ENCODE measurements around the gene ABR.

Gene ABR

DNA sequence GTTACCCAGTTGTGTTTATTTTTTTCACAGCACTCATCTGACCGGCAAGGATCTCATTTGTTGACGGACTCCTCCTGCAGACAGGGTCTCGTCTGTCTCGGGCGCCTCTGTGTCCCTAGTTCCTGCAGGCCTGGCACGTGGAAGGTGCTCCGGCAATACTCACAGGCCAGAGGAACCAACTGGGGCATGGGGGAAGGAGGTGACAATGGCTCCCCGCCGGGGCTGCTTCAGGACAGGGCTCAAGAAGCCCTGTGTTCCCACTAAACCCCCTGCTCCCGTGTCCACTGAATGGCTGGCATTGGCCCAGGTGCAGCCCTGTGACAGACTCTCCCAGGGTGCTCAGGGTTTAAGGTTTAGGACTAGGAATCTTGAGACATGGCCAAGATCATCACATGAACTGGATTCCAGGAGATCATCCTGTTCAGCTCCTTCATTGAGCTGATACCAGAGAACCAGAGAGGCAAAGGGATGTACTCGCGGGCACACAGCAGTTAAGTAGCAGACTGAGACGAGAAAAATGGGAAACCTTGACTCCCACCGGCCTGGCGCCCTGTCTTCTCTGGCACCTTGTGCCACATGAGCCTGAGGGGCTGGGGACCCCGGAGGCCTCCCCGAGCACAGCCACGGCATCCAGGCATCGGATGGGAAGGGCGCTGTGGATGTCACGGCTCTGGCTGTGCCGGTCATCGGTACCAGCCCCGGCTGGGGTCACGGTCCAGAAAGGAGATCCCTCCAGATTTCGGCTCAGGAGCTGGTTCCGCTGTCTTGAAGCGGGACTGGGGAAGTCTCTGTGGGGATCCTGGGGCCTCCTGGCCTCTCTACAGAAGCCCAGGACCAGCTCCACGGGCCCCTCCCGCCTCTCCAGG is 153.8 kb downstream of the ABR start:
- DNase-seq, result no peak

DNA sequence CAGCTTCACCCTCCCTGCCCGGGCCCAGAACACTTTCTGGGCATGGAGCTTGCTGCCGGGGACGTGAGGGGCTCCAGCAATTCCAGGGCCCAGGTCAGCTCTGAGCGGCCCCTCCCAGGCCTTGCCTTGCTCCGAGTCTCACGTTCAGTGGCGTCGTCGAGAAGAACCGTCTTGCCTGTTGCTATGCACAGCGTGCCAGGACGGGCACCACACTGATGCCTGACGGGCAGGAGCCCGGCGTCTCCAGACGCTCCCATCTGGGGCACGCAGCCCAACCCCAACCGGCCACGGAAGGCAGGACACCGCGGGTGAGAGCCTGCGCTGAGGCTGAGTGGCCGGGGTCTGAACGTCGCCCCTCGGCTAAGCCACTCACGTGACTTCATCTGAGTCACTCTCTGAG is 155.7 kb downstream of the ABR start:
- DNase-seq, result no peak

DNA sequence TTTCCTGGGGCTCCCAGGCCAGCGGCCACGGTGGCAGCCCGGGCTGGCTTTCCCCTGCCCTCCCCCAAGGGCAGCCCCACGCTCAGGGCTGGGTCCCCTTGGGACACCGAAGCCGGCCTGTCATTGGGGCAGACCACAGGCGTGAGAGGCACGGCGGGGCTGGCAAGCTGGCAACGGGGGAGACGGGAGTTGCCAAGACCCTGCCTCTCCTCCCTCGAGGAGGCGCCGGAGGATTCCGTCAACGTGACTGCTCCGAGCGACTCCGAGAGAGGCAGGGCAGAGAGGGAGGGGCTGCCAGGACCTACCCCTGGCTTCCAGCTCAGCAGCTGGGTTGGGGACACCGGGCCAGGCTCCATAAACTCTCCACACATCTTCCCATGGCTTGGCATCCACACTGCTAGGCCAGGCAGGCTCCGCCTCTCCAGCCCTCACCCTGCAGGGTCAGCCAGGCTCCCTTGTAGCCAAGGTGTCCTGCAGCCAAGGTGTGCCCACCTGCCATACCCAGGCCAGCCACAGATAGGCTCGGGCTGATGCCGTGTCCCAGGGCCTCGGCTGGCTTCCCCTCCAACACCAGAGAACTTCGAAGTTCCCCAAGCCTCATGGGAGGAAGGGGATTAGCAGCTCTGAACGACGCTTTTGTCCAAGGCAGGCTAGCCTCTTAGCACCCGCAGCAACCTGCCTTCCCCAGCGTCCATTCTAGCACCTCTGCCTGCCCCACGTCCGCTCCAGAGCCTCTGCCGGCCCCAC is 157.3 kb downstream of the ABR start:
- no peak for DNase-seq

DNA sequence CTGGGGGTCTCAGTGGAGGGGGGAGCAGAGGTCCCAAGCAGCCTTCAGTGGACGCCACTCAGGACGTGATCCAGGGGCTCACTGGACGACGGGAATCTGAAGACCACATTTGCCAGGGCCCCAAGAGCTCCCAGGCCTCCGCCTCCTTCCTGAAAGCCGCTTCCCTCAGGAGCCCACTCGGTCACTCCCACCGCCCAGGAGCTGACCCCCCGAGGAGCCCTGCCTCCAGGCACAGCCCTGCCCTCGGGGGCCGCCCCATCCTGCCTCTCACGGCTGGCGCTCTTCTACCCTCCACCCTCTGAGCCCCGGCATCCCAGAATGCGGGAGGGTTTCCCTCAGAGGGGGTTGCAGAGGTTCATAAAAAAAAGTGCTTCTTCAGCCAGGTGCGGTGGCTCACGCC is 158.6 kb downstream of the ABR start:
- DNase-seq, result no peak

DNA sequence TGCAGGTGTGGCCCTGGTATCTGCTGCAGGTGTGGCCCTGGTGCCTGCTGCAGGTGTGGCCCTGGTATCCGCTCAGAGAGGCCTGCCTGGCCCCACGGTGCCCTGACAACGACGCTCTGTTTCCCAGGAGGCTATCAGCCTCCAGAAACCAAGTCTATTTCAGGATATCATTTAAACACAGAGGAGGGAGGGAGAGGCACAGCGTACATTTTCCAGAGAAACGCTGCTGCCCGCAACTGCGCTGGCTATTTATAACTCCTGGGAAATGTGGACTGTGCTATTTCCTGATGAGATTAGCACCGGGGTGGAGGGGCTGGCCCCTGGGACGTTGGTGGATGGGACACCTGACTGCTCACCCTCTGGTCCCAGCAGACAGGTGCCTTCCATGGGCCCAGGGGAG is 160.3 kb downstream of the ABR start:
- no peak for DNase-seq

DNA sequence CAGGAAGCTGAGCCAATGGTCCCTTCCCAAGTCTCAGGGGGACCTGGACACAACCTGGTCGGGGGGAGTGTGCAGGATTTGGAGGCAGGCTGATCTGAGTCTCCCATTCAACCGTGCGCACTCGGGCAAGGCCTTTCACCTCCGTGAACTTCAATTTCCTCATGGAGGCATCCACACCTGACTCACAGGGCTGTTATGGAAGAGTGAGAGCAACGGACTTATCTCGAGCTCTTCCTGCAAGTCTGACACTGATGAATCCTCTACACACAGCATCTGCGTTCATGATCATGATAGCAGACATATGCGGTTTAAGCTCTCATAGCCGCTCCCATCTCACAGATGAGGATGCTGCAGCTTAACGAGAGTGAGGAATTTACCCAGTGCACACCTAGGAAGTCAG is 161.2 kb downstream of the ABR start:
- DNase-seq, result no peak

DNA sequence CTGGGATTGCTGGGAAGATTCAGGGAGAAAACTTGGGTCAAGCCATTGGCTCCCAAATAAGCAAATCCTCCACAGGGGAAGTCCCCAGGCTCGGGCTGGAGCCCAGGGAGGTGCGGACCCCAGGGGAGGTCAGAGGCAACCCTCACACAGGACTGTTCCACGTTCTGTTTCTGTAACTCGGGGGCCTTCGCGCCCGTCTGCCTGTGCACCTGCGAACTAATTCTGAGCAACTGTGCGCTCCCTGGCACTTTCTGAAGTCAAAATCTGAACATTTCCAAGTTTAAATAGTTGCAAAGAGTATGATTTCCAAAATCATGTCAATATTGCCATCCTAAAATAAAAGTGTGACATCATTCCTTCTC is 166.1 kb downstream of the ABR start:
- no peak for DNase-seq

DNA sequence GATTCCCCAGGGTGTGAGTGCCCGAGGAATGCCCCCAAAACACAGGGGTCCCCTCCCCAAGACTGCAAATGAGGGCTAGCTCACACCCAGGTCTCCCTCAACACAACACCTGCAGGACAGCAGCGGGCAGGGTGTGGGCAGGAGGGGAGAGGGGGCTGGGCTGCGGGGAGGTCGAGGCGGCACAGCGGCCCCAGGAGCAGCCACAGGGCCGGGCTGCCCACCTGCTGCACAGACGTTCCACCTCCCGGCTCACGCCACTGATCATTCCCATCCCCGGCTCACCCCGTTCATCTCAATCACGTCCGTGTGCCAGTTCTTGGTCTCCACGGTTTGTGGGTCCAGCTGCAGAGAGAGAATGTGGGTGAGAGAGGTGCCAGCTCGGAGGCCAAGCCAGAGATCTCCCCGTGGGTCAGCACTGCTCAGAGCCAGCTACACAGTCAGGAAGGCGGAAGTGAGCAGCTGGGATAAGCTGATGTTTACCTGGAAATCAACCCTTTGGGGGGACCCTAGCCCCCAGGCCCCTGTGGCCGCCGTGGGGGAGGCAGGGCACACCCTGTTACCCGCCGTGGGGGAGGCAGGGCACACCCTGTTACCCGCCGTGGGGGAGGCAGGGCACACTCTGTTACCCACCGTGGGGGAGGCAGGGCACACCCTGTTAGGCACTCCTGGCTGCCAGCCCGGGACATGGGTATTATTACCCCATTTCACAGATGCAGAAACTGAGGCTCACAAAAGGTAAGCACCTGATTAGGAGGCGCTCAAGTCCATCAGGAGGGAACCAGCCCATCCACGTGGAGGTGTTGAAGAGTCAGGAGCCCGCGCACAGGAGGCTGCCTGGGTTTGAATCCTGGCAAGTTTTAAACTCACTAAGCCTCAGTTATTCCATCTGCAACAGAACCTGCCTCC is 166.7 kb downstream of the ABR start:
- no peak for DNase-seq

DNA sequence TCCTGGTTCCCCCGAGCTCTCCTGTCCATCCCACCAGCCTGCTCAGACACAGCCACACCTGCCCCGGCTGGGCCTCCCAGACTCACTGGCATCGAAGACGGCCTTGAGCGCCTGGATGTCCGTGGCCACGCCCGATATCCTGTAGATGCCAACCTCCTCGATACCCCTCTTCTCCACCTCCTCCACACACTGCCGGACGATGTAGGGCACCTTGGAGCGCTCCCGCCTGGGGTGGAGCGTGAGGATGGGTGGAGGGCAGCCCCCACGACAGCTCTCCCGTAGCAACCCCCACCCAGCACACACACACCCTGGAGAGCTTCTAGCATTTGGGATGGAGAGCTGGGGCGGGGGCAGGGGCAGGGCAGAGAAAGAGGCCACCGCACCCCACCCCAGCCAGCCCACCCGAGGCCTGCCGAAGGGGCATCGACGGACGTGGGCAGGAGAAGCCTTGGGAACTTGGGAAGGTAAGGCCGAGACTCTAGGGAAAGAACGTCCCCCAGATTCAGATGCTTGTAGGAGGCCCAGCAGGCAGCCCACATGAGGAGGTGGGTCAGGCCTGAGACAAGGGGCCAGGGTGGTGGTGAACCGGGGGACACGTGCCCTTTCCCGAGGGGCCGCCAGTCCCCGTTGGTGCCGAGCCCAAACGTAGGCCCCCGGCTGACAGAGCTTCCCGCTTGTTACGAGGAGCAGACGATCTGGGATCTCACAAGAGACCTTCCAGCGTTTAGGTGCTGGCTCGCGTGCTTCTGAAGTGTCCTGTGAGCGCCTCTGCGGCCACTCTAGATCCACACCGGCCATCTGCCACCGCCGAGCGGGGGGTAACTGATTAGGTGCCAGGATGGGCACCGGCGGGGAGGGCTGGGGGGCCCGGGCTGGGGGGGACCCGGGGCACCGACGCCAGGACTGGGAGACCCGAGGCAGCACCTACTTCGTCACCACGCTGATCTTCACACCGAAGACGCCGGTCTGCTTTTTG is 167.7 kb downstream of the ABR start:
- DNase-seq, result no peak

DNA sequence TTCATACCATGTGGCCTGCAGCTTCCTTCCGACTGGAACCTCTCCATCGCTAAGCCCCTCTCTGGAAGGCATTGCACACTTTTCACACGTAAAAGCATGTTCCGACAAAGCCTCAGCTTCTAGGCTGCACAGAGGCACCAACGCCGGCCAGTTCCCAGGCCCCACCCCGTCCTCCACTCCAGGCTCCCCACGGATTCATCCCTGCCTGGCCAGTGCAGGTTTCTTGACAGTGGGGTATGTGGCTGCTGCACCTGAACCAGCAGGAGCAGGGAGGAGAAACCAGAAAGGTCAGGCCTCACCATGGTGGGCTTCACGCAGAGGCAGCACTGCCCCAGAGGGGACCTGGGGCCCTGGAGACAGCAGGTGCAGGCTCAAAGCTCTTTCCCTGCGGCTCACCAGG is 168.6 kb downstream of the ABR start:
- no peak for DNase-seq

DNA sequence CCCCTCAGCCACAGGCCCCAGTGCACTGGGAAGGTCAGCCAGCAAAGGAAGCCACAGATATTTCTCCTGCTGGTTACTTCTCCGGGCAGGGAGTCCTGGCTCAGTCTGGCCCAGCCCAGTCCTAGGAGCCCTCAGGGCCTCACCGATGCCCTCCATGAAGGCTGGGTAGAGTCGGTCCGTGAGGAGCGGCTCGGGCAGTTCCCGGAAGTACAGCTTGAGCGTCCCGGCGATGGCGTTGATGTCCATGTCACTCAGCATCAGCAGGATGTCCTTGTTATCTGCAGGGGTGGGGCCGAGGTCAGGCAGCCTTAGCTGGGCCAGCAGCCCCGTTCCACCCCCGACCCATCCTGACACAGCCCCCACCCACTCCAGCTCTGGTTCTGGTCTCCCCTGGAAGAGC is 169.2 kb downstream of the ABR start:
- DNase-seq, result no peak

DNA sequence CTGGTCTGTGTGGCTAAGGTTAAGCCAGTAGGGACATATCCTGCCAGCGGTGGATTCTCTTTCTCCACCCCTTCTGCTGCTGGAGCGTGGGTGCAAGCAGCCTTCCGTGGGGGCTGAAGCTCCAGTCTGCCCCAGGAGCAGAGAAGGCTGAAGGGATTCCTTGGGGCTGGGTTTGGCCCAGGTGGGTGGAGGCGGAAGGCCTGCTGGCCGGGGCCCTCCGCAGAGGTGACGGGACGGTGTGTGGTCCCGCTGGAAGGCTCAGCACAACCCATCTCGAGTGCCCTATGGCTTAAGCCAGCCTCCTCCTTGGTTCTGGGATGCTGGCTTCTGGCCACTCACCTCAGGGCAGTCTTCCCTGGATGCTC is 169.7 kb downstream of the ABR start:
- DNase-seq, result no peak

DNA sequence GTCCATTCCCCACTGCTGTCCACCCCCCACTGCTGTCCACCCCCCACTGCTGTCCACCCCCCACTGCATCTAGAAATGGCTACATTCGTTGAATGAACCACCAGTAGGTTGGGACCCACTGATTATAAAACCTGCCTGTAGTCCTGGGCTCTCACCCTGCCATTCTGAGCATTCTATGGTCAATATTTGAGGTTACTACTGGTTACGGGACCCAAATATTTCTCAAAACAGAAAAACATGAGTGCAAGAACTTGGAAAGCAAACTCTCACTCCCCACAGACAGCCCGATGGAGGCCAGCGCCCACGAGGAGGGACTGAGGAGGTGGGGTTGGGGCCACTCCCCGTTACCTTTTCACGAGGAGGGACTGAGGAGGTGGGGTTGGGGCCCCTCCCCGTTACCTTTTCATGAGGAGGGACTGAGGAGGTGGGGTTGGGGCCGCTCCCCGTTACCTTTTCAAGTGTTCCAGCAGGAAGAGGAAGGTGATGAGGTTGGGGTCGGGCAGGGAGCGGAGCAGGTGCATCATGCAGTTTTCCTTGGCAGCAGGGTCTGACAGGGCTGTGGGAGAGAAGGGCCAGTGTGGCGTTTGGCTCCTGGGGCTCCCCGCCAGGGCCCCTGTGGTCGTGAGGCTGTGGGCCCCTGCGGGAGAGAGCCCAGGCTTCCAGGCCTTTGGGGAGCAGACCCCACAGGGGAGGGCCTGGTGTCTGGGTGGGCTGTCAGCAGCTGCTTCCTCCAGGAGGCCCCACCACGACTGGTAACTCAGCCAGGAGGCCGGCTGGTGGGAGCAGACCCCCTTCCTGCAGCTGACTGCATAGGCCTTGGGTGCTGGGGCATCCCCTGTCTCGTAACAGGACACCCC is 170.3 kb downstream of the ABR start:
- no peak for DNase-seq

DNA sequence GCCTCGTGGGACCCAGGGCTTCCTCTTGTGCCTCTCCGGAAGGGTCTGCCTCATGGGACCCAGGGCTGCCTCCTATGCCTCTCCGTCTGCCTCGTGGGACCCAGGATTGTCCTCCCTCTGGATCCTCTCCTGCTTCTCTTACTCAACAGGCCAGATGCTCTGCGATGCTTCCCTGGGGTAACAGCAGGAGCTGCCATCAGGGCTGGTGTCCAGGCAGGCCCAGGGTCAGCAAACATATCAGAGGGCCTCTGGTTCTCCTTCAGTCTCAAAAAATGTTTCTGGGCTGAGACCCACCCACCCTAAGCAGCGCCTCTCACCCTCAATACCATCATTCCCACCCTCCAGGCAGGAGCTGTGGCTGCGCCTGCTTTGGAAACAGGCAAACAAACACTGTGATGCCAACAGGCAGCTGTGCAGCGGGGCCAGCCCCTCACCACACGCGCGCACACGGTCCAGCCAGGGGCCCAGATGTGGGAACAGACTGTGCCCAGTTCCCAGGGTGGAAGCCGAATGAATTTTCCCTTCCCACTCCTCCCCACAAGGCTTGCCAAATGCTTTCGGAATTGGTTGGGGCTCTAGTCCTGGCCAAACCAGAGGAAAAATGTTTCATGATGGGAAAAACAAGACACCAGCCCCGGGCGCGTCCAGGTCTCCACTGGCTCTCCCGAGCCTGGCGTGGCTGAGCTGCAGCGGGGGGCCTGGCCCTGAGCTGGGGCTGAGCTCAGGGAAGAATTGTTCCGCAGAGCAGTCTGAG is 171.6 kb downstream of the ABR start:
- DNase-seq, result no peak

DNA sequence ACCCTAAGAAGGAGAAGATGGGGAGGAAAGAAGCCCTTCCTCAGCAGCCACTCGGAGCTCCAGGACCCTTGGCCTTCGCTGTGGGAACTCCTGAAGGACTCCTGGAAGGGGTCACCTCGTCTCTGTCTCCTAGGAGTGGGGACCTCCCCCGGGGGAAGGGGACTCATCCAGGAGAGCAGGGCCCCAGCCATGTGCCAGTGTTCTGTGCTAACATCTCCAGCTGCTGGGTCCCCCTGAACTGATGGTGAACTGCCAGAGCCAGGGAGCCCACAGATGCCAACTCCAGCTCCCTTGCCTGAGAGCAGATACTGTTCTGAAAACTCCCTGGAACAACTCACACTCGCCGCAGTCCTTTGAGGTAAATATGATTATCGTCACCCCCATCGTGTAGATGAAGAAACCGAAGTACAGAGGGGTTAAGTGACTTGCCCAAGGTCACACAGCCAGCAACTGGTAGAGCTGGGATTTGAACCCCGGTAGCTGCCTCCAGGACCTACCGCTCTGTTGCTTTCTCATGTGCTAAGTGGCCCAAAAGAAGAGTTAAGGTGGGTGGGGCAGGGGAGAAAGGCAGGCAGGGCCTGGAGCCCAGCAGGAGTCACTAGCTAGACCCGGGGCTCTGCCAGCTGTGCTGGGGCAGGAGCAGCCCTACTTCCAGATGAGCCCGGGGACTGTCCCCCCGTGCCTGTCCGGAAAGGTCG is 172.3 kb downstream of the ABR start:
- no peak for DNase-seq

DNA sequence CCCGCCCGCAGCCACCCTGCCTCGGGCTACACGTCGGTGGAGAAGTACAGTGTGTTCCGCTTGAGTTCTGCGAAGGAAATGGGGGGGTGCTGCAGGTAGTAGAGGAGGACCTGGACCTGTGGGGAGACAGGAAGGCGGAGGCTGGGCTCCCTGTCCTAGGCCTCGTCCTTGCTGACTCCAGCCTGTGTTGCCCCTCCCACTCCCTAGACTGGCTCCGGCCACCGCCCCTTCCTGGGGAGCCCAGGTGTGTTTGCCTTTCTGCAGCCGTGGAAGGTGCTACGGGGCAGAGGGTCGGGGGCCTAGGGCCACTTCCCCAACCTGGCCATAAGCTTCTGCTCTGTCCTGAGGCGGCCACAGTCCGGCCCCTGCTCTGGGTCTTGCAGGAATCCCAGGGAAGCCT is 173.7 kb downstream of the ABR start:
- DNase-seq, result peak; percentile 30

DNA sequence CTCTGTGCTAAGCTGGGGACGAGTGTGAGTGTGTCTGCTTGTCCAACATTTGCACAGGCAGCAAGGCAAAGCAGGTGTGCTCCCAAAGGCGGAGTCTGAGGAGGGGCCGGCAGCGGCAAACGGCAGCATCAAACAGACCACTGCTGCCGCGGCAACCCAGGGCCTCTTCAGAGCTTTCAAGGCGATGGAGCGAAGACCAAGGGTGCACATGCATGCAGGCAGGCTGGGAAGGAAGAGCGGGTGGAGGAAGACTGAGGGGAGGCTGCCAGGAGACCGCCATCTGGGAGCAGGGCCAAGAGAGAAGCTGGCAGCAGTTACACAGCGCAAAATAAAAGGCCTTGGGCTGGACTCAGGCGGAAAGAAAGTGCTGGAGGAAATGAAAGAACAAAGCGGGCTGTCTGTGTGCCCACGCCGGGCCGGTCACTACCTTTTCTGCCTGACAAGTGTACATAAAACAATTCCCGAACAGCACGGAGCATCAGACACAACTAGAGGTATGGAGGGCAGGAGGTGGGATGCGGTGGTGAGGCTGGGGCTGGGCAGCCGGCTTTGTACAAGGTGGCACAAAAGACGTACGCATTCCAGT is 174.3 kb downstream of the ABR start:
- peak; percentile 87 for DNase-seq

DNA sequence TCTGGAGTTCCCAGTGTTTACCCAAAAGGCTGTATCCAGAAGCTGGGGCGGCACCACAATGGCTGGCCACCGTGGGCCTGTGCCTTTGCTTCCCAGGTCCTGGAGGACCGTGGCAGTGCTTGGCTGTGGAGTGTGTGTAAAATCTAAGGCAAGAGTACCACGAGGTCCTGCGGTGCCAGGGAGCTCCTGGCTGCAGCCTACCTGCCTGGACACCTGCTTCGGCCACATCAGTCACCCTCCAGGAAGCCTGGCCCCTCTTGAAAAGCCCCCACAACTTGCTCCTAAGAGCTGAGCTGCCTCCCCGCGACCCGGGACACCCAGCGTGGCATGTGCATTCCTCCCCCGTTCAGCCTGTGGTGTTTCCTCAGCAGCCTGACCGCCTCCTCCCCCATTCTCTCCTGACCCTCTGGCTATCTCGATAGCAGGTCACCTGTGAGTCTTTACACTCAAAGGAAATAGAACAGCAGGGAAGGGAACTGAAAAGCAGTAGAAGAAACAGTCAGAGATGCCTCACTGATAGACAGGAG is 174.9 kb downstream of the ABR start:
- no peak for DNase-seq
